Activated naive CD4-positive, alpha-beta T cell treated with anti-CD3 and anti-CD28 coated beads, Interleukin-2, amount 10 ng/mL, durations not matched to agents 5 hours and 36 hours (primary cell): ENCODE results near the gene FBXO33. TPM values are rescaled to one million over a fixed set of nuclear protein-coding genes. Genes with fewer than 3 reads are reported as not detected.

ENCODE experiments used
- total RNA-seq, 2 experiments: library from RNA; stranded (reverse); gene quantifications; one replicate each; pipeline ENCODE4 v1.2.3, GENCODE V29; 2021

FBXO33 gene
- total RNA-seq: 10 to 100 TPM; 20.6 to 21.3 TPM

GRCh38 chr14:39432179-39432618 lies at the start of gene FBXO33:
Gene FBXO33, minus strand, starts transcription at chr14:39432433. Its CDS starts 271 bp downstream, at chr14:39432162.

Other genes starting within 250 kb of the FBXO33 start
- 10 to 100 TPM; 24.3 to 25.2 TPM for gene MIA2, start 198.5 kb downstream of the FBXO33 start, total RNA-seq